ENCODE measurements around the gene EDN1.

GRCh38 chr6:12265296-12265695, 24.9 kb upstream of the EDN1 start:
- TF ChIP-seq CREB1 (IDR thresholded peaks at IDR 0.05): no peak
- TF ChIP-seq CREB1 (CRISPR knock-in tag; IDR thresholded peaks at IDR 0.05): no peak
- TF ChIP-seq ZNF830 (CRISPR knock-in tag; IDR thresholded peaks at IDR 0.05): no peak
